SK-N-SH (cell line): ENCODE data around the gene CD274.

Source experiments
- CTCF ChIP-seq: fragments of 200-600 bp; sonication (generic); IDR thresholded peaks from 2 replicates; pipeline ENCODE4 v1.6.1; 2017; ENCODE audit warnings: antibody characterized with exemption, mild to moderate bottlenecking, moderate library complexity
- FOSL2 ChIP-seq: IDR thresholded peaks from 2 replicates; pipeline ENCODE4 v1.4.0; 2012; ENCODE audit warnings: low read depth, mild to moderate bottlenecking, moderate library complexity, borderline replicate concordance
- FOXM1 ChIP-seq: IDR thresholded peaks from 2 replicates; pipeline ENCODE4 v1.4.0; 2012; ENCODE audit warnings: low read depth, mild to moderate bottlenecking
- POLR2AphosphoS5 ChIP-seq: IDR thresholded peaks from 2 replicates; pipeline ENCODE4 v1.6.1; 2012; ENCODE audit warnings: low read depth, low read length
- RCOR1 ChIP-seq: fragments of 150-350 bp; IDR thresholded peaks from 2 replicates; pipeline ENCODE4 v1.6.1; 2017; ENCODE audit warnings: antibody characterized with exemption, low read length
- REST ChIP-seq: IDR thresholded peaks from 2 replicates; pipeline ENCODE4 v1.6.1; 2012; ENCODE audit warnings: mild to moderate bottlenecking, low read depth, low read length, moderate library complexity
- RFX5 ChIP-seq: IDR thresholded peaks from 2 replicates; pipeline ENCODE4 v1.6.1; 2012; ENCODE audit warnings: mild to moderate bottlenecking, improper control_type of control experiment, low read length
- SMC3 ChIP-seq: IDR thresholded peaks from 2 replicates; pipeline ENCODE4 v1.6.1; 2012; ENCODE audit warnings: low read depth, low read length, improper control_type of control experiment

GRCh38 chr9:5447337-5447736 is 3.0 kb upstream of the CD274 start:
- no peak for TF ChIP-seq CTCF
- TF ChIP-seq RCOR1, result no peak
- no peak for TF ChIP-seq SMC3
- no peak for TF ChIP-seq POLR2AphosphoS5
- TF ChIP-seq FOXM1, result no peak
- no peak for TF ChIP-seq FOSL2
- no peak for TF ChIP-seq REST
- TF ChIP-seq RFX5, result no peak
